H9 (cell line): Measurements from ENCODE around the gene EPB41. TPM values are rescaled to one million over a fixed set of nuclear protein-coding genes. Genes with fewer than 3 reads are reported as not detected.

Source experiments
- DNase-seq: peaks from one replicate; pipeline ENCODE4 v3.0.0-alpha.2; 2017
- H2AFZ ChIP-seq: one replicate; pipeline ENCODE4 v1.6.1; 2013; ENCODE audit warnings: mild to moderate bottlenecking, low read length, control low read depth, moderate library complexity
- H2AK5ac ChIP-seq: 2 replicates; pipeline ENCODE4 v1.6.1; 2013; ENCODE audit warnings: low read length, control low read depth, mixed read lengths; ENCODE audit not compliant: insufficient read length
- H2BK120ac ChIP-seq: one replicate; pipeline ENCODE4 v1.6.1; 2013; ENCODE audit warnings: low read depth, mild to moderate bottlenecking, low read length, control low read depth, inconsistent platforms; ENCODE audit not compliant: poor library complexity, severe bottlenecking
- H2BK12ac ChIP-seq: 2 replicates; pipeline ENCODE4 v1.6.1; 2013; ENCODE audit warnings: low read length, control low read depth, mixed read lengths, low read depth; ENCODE audit not compliant: insufficient read length
- H2BK15ac ChIP-seq: 2 replicates; pipeline ENCODE4 v1.6.1; 2013; ENCODE audit warnings: low read depth, low read length, control low read depth
- H2BK20ac ChIP-seq: one replicate; pipeline ENCODE4 v1.6.1; 2013; ENCODE audit warnings: low read depth, mild to moderate bottlenecking, low read length, control low read depth, inconsistent platforms; ENCODE audit not compliant: poor library complexity, severe bottlenecking
- H2BK5ac ChIP-seq: 2 replicates; pipeline ENCODE4 v1.6.1; 2013; ENCODE audit warnings: low read length, control low read depth, mixed read lengths; ENCODE audit not compliant: insufficient read length
- H3K14ac ChIP-seq: 2 replicates; pipeline ENCODE4 v1.6.1; 2013; ENCODE audit warnings: low read length, control low read depth; ENCODE audit not compliant: insufficient read depth
- H3K18ac ChIP-seq: 2 replicates; pipeline ENCODE4 v1.6.1; 2013; ENCODE audit warnings: low read depth, mild to moderate bottlenecking, mixed read lengths, low read length, control low read depth; ENCODE audit not compliant: insufficient read length
- H3K23ac ChIP-seq: 2 replicates; pipeline ENCODE4 v1.6.1; 2013; ENCODE audit warnings: low read length, control low read depth, mixed read lengths, low read depth; ENCODE audit not compliant: insufficient read length
- H3K23me2 ChIP-seq: 2 replicates; pipeline ENCODE4 v1.6.1; 2013; ENCODE audit warnings: low read depth, mild to moderate bottlenecking, mixed read lengths, low read length, control low read depth; ENCODE audit not compliant: insufficient read length, poor library complexity, severe bottlenecking
- H3K27ac ChIP-seq: 2 replicates; pipeline ENCODE4 v1.5.1; 2013; ENCODE audit warnings: low read length, control low read depth, mixed read lengths, low read depth; ENCODE audit not compliant: insufficient read length
- H3K27me3 ChIP-seq: 2 replicates; pipeline ENCODE4 v1.6.1; 2013; ENCODE audit warnings: low read length, control low read depth, inconsistent platforms; ENCODE audit not compliant: insufficient read depth
- H3K4ac ChIP-seq: 2 replicates; pipeline ENCODE4 v1.6.1; 2013; ENCODE audit warnings: low read depth, mild to moderate bottlenecking, control low read depth, inconsistent platforms, low read length, moderate library complexity
- H3K4me1 ChIP-seq: 2 replicates; pipeline ENCODE4 v1.6.1; 2013; ENCODE audit warnings: low read length, control low read depth, inconsistent platforms; ENCODE audit not compliant: insufficient read depth
- H3K4me2 ChIP-seq: 2 replicates; pipeline ENCODE4 v1.6.1; 2013; ENCODE audit warnings: low read length, control low read depth, mixed read lengths; ENCODE audit not compliant: insufficient read length, insufficient read depth
- H3K56ac ChIP-seq: 2 replicates; pipeline ENCODE4 v1.6.1; 2013; ENCODE audit warnings: low read depth, mild to moderate bottlenecking, mixed read lengths, low read length, control low read depth; ENCODE audit not compliant: insufficient read length
- H3K79me1 ChIP-seq: 2 replicates; pipeline ENCODE4 v1.6.1; 2013; ENCODE audit warnings: low read depth, mild to moderate bottlenecking, moderate library complexity, low read length, control low read depth, inconsistent platforms; ENCODE audit not compliant: insufficient read depth, poor library complexity, severe bottlenecking
- H3K79me2 ChIP-seq: 2 replicates; pipeline ENCODE4 v1.6.1; 2013; ENCODE audit warnings: low read length, control low read depth, inconsistent platforms; ENCODE audit not compliant: insufficient read depth
- H3K9ac ChIP-seq: 2 replicates; pipeline ENCODE4 v1.6.1; 2013; ENCODE audit warnings: low read length, control low read depth, mixed read lengths; ENCODE audit not compliant: insufficient read length; ENCODE audit errors: extremely low read depth
- H3K9me3 ChIP-seq: one replicate; pipeline ENCODE4 v1.6.1; 2013; ENCODE audit warnings: low read depth, low read length, inconsistent platforms; ENCODE audit not compliant: control insufficient read depth
- H3T11ph ChIP-seq: one replicate; pipeline ENCODE4 v1.6.1; 2013; ENCODE audit warnings: mild to moderate bottlenecking, low read length, control low read depth, inconsistent platforms
- H4K20me1 ChIP-seq: one replicate; pipeline ENCODE4 v1.6.1; 2013; ENCODE audit not compliant: control insufficient read depth, insufficient read length, insufficient read depth
- H4K5ac ChIP-seq: 2 replicates; pipeline ENCODE4 v1.6.1; 2013; ENCODE audit warnings: low read depth, mild to moderate bottlenecking, mixed read lengths, low read length, control low read depth; ENCODE audit not compliant: insufficient read length
- H4K8ac ChIP-seq: replicated peaks from 2 replicates; pipeline ENCODE4 v1.6.1; 2013; ENCODE audit warnings: low read length, control low read depth, mixed read lengths, low read depth; ENCODE audit not compliant: insufficient read length
- H4K91ac ChIP-seq: 2 replicates; pipeline ENCODE4 v1.6.1; 2013; ENCODE audit warnings: low read depth, mild to moderate bottlenecking, moderate library complexity, mixed read lengths, low read length, control low read depth; ENCODE audit not compliant: insufficient read length
- H3K27ac Mint-ChIP-seq, 3 experiments: 2 replicates in 2 of 3; 3 replicates in 1 of 3; pipeline ENCODE4 v1.8.0; 2020 to 2021; ENCODE audit warnings: mixed read lengths in 3 of 3, mild to moderate bottlenecking in 1 of 3, moderate library complexity in 1 of 3
- H3K27me3 Mint-ChIP-seq: 2 replicates; pipeline ENCODE4 v1.8.0; 2021; ENCODE audit warnings: low read depth, mild to moderate bottlenecking, moderate library complexity, mixed read lengths
- H3K36me3 Mint-ChIP-seq, 3 experiments: 2 replicates in 2 of 3; 3 replicates in 1 of 3; pipeline ENCODE4 v1.8.0; 2020 to 2021; ENCODE audit warnings: low read depth in 3 of 3, mixed read lengths in 3 of 3; ENCODE audit not compliant: insufficient read depth in 1 of 3
- H3K4me1 Mint-ChIP-seq, 2 experiments: 2 replicates each; pipeline ENCODE4 v1.8.0; 2020; ENCODE audit warnings: mixed read lengths in 2 of 2
- H3K4me3 Mint-ChIP-seq, 2 experiments: 2 replicates in 1 of 2; 3 replicates in 1 of 2; pipeline ENCODE4 v1.8.0; 2020 to 2021; ENCODE audit warnings: mild to moderate bottlenecking in 2 of 2, mixed read lengths in 2 of 2, moderate library complexity in 1 of 2
- H3K9me3 Mint-ChIP-seq, 2 experiments: 2 replicates in 1 of 2; 3 replicates in 1 of 2; pipeline ENCODE4 v1.8.0; 2020; ENCODE audit warnings: mild to moderate bottlenecking in 2 of 2, mixed read lengths in 2 of 2, moderate library complexity in 1 of 2
- CTCF ChIP-seq: fragments of 200-600 bp; sonication (generic); conservative IDR thresholded peaks from 3 replicates; pipeline ENCODE4 v1.8.0; 2021; ENCODE audit warnings: antibody characterized with exemption, mild to moderate bottlenecking
- WGBS: extraction: QIAGEN DNeasy Blood & Tissue Kit; methylation state at CpG from one replicate; pipeline ENCODE4 v1.1.7; 2013; ENCODE audit warnings: missing lambda C conversion rate, low lambda C conversion rate, mixed read lengths; ENCODE audit not compliant: insufficient read length; ENCODE audit errors: extremely low coverage; 5-methylcytosine and 5-hydroxymethylcytosine counted together
- total RNA-seq: library from RNA; stranded (reverse); gene quantifications from 2 replicates; pipeline ENCODE4 v1.2.1, GENCODE V29; 2021

EPB41 gene
- total RNA-seq, 1 experiment from 2014 or later, result 75.4 TPM

- no peak overlapping the region for H3K9ac ChIP-seq
- no peak for TF ChIP-seq CTCF
- no peaks in the 10 kb centered on the region for H3K79me1 ChIP-seq
- no peak overlapping the region for H2AFZ ChIP-seq
- no peak overlapping the region for H2BK120ac ChIP-seq
- no CpG with 5 or more reads among the region's 6 CpGs for WGBS
- H4K20me1 ChIP-seq, result no peaks in the 10 kb centered on the region
- H3K4me2 ChIP-seq, result no peak overlapping the region
- H4K5ac ChIP-seq, result no peak overlapping the region
- H3K4me1 ChIP-seq, result no peaks in the 10 kb centered on the region
- H3K18ac ChIP-seq, result no peak overlapping the region
- H4K91ac ChIP-seq, result no peak overlapping the region
- no peaks in the 10 kb centered on the region for H3K23me2 ChIP-seq
- no peak overlapping the region for H3K27ac ChIP-seq
- no peak overlapping the region for H3K4me3 Mint-ChIP-seq
- no peak for DNase-seq
- peaks cover 4 to 15% of the 10 kb centered on the region in 2 experiments for H3K4me1 Mint-ChIP-seq
- H4K8ac ChIP-seq, result no peak overlapping the region
- H3K4ac ChIP-seq, result no peak overlapping the region
- no peak overlapping the region for H3K27ac Mint-ChIP-seq
- no peak overlapping the region for H2BK5ac ChIP-seq
- H2BK15ac ChIP-seq, result no peak overlapping the region
- H3K79me2 ChIP-seq, result no peaks in the 10 kb centered on the region
- H3K27me3 Mint-ChIP-seq, result no peaks in the 10 kb centered on the region; the same call in 1 of the 2 replicates
- no peaks in the 10 kb centered on the region for H3K9me3 Mint-ChIP-seq
- no peak overlapping the region for H3T11ph ChIP-seq
- H3K36me3 Mint-ChIP-seq, result no peaks in the 10 kb centered on the region; a peak in 1 of 7 replicates
- H2BK12ac ChIP-seq, result no peak overlapping the region
- H3K27me3 ChIP-seq, result no peaks in the 10 kb centered on the region
- H2AK5ac ChIP-seq, result no peak overlapping the region
- no peak overlapping the region for H3K56ac ChIP-seq
- no peak overlapping the region for H3K14ac ChIP-seq
- H3K23ac ChIP-seq, result no peak overlapping the region
- H3K9me3 ChIP-seq, result no peaks in the 10 kb centered on the region
- no peak overlapping the region for H2BK20ac ChIP-seq
Observed at GRCh38 chr1:28864695-28865094, 49.7 kb upstream of the EPB41 start.
